ENCODE results near the gene GPR153.

GRCh38 chr1:6300342-6301048 is 39.6 kb upstream of the GPR153 start:
- TF ChIP-seq CTCF (IDR thresholded peaks at IDR 0.05): no peak
- no peak for TF ChIP-seq EZH2 (IDR thresholded peaks at IDR 0.05; ENCODE audit: borderline replicate concordance, insufficient read depth, low read depth, low read length, poor library complexity, severe bottlenecking)
